ENCODE results near the gene CLEC1B. TPM values are rescaled to one million over a fixed set of nuclear protein-coding genes. Genes with fewer than 3 reads are reported as not detected.

Gene CLEC1B
- total RNA-seq (2014; rRNA removed; shearing (Covaris generic)): not detected in 2 replicates
- polyA plus RNA-seq (2016; fragmentation: Nextera tagmentation; extraction: Ambion mirVana): not detected in 2 replicates

DNA sequence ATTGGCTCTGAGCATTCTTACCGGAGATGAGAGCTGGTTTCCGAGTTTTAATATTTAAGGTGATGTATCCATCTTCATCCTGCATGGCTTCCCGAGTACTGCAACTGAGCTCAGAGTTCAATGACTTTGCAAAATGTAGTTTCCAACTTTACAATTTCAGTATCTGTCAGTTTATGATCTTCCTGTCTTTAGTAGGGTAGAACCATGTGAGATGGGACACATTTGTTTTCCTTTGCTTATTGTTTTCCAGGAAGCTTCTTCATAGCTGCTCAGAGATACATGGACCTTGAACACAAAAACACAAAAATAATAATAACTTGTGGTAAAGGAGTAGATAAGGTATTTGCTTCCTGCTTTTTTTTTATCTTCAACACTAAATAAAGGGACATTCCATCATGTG, at the start of gene CLEC1B:
Gene CLEC1B (minus strand): TSS at position 106 of the 400 bp plus-strand sequence. CDS start 21 bp downstream, at position 85.
- in situ Hi-C loops (cut with MboI): no loop called here
- WGBS, 2 experiments (ENCODE audit: low coverage in 1 of 2, low lambda C conversion rate in 2 of 2, missing lambda C conversion rate in 2 of 2): 80 to 85% methylated on average over 3 of the region's 3 CpGs

DNA sequence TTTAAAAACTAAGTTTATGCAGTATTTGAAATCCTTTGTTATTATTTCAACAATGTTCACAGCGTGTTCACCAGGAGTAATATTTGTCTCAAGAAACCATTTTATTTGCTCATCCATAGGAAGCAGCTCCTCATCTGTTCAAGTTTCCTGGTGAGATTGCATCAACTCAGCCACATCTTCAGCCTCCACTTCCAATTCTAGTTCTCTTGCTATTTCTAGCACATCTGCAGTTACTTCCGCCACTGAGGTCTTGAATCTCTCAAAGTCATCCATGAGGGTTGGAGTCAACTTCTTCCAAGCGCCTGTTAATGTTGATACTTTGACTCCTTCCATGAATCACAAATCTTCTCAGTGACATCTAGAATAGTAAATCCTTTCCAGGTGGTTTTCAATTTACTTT, 49.6 kb upstream of the CLEC1B start:
- in situ Hi-C loops (cut with MboI): no loop called here
- no peak overlapping the region for H3K27ac ChIP-seq
- no peaks in the 10 kb centered on the region for H3F3A ChIP-seq (ENCODE audit: insufficient read depth)
- no peaks in the 10 kb centered on the region for H3K9me3 ChIP-seq (ENCODE audit: low read depth)
- no peaks in the 10 kb centered on the region for H3K27me3 ChIP-seq (replicated peaks; ENCODE audit: insufficient read depth)
- 35 to 41% methylated on average over 3 of the region's 3 CpGs for WGBS, 2 experiments (ENCODE audit: low coverage in 1 of 2, low lambda C conversion rate in 2 of 2, missing lambda C conversion rate in 2 of 2)
- no peak overlapping the region for H3K4me2 ChIP-seq (ENCODE audit: unreplicated experiment)
- no peak for DNase-seq
- H2AFZ ChIP-seq: no peak overlapping the region
- no peaks in the 10 kb centered on the region for H4K20me1 ChIP-seq (ENCODE audit: insufficient read depth)
- H3K79me2 ChIP-seq (ENCODE audit: insufficient read depth): no peaks in the 10 kb centered on the region
- H3K9me2 ChIP-seq (ENCODE audit: insufficient read depth): no peaks in the 10 kb centered on the region
- no peak overlapping the region for H3K4me3 ChIP-seq
- no peaks in the 10 kb centered on the region for H3K36me3 ChIP-seq (ENCODE audit: low read depth)
- H3K9ac ChIP-seq: no peak overlapping the region
- H3K4me1 ChIP-seq (ENCODE audit: insufficient read depth): no peaks in the 10 kb centered on the region
- no peak for TF ChIP-seq EZH2 (IDR thresholded peaks at IDR 0.05; ENCODE audit: insufficient read depth, poor library complexity, severe bottlenecking)
- no peak for TF ChIP-seq EZH2phosphoT487 (IDR thresholded peaks at IDR 0.05; ENCODE audit: insufficient read depth, low read depth)

More for the DNA sequence above, at the start of gene CLEC1B:
- no peaks in the 10 kb centered on the region for H3F3A ChIP-seq (ENCODE audit: insufficient read depth)
- H3K27ac ChIP-seq: no peak within 1 kb of the TSS
- DNase-seq: no peak
- no peaks in the 10 kb centered on the region for H3K9me3 ChIP-seq (ENCODE audit: low read depth)
- no peak within 1 kb of the TSS for H3K4me3 ChIP-seq
- H3K79me2 ChIP-seq (ENCODE audit: insufficient read depth): no peaks in the 10 kb centered on the region
- H4K20me1 ChIP-seq (ENCODE audit: insufficient read depth): no peaks in the 10 kb centered on the region
- H3K9me2 ChIP-seq (ENCODE audit: insufficient read depth): no peaks in the 10 kb centered on the region
- H2AFZ ChIP-seq: no peak within 1 kb of the TSS
- H3K9ac ChIP-seq: no peak within 1 kb of the TSS
- no peaks in the 10 kb centered on the region for H3K4me1 ChIP-seq (ENCODE audit: insufficient read depth)
- H3K4me2 ChIP-seq (ENCODE audit: unreplicated experiment): no peak within 1 kb of the TSS
- no peak for TF ChIP-seq EZH2phosphoT487 (IDR thresholded peaks at IDR 0.05; ENCODE audit: insufficient read depth, low read depth)
- no peak for TF ChIP-seq EZH2 (IDR thresholded peaks at IDR 0.05; ENCODE audit: insufficient read depth, poor library complexity, severe bottlenecking)
- H3K27me3 ChIP-seq (replicated peaks; ENCODE audit: insufficient read depth): peaks cover 15% of the 10 kb centered on the region; the same call in 1 of the 2 replicates
- no peaks in the 10 kb centered on the region for H3K36me3 ChIP-seq (ENCODE audit: low read depth)

DNA sequence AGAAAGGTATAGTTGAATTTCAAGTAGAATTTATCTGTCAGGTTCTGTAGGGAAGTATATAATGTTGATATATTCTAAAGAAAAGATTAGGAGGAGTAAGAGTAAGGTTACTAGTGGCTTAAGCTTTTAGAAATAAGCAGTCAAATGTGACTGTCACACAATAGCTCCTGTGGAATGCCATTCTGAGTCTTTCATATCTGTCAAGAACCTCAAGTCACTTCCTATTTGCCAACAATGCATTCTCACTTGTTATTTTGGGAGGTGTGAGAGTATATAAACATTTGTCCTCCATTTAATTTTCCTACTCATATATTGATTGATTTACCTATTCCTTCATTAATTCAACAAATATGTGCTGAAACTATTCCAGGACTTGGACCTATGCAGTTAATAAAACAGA, 43.2 kb upstream of the CLEC1B start:
- Histone ChIP-seq H3K27me3 (replicated peaks; ENCODE audit: insufficient read depth) (no peaks in the 10 kb centered on the region), H3K79me2 (ENCODE audit: insufficient read depth) (no peaks in the 10 kb centered on the region), H3K9me2 (ENCODE audit: insufficient read depth) (no peaks in the 10 kb centered on the region), H3K4me3 (no peak overlapping the region), H3K4me2 (ENCODE audit: unreplicated experiment) (no peak overlapping the region), H3K9me3 (ENCODE audit: low read depth) (no peaks in the 10 kb centered on the region), H3K4me1 (ENCODE audit: insufficient read depth) (no peaks in the 10 kb centered on the region), H3F3A (ENCODE audit: insufficient read depth) (no peaks in the 10 kb centered on the region), H4K20me1 (ENCODE audit: insufficient read depth) (no peaks in the 10 kb centered on the region), H3K27ac (no peak overlapping the region), H3K36me3 (ENCODE audit: low read depth) (no peaks in the 10 kb centered on the region), H2AFZ (no peak overlapping the region), H3K9ac (no peak overlapping the region)
- DNase-seq: no peak
- no peak for TF ChIP-seq EZH2phosphoT487 (IDR thresholded peaks at IDR 0.05; ENCODE audit: insufficient read depth, low read depth)
- no peak for TF ChIP-seq EZH2 (IDR thresholded peaks at IDR 0.05; ENCODE audit: insufficient read depth, poor library complexity, severe bottlenecking)
- in situ Hi-C loops (cut with MboI): no loop called here

DNA sequence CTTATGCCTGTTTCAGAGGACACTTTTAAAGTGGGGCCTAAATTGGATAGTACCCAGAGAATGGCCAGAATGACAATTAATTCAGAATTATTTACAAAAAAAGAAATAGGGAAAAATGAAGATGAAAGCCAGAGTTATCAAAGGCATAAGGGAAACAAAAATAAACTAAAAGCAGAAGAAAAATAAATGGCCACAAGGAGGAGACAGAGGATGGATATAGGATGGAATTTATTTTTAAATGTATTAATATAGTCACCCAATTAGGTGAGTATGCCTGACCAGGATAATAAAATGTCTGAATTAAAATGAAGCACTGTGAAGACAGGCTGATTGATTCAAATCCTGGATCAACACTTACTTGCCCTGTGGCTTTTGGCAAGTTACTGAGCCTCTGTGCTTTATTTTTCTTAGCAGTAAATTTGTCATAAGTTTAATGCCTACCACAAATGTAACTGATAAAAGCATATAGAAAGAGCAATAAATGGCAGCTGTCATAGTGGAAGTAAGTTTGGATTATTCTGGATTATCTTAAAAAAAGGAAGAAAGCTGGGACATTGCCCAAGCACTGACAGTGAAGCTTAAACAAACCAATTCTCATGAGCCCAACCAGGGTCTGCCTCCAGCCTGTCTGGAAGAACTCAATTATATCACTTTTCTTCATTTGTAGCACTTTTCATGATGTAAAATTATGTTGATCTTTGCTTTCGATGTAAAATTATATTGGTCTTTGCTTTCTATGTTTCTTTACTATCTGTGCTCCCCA, 35.0 kb upstream of the CLEC1B start:
- 37 to 43% methylated on average over 1 of the region's 1 CpG for WGBS, 2 experiments (ENCODE audit: low coverage in 1 of 2, low lambda C conversion rate in 2 of 2, missing lambda C conversion rate in 2 of 2)
- H3K9me3 ChIP-seq (ENCODE audit: low read depth): no peaks in the 10 kb centered on the region
- H3K27ac ChIP-seq: no peak overlapping the region
- H2AFZ ChIP-seq: no peak overlapping the region
- H3K4me2 ChIP-seq (ENCODE audit: unreplicated experiment): no peak overlapping the region
- no peaks in the 10 kb centered on the region for H4K20me1 ChIP-seq (ENCODE audit: insufficient read depth)
- no peaks in the 10 kb centered on the region for H3K79me2 ChIP-seq (ENCODE audit: insufficient read depth)
- peak; percentile 48 for DNase-seq
- no peaks in the 10 kb centered on the region for H3K27me3 ChIP-seq (replicated peaks; ENCODE audit: insufficient read depth)
- no peak overlapping the region for H3K4me3 ChIP-seq
- peaks cover 19% of the 10 kb centered on the region for H3F3A ChIP-seq (ENCODE audit: insufficient read depth)
- H3K9me2 ChIP-seq (ENCODE audit: insufficient read depth): no peaks in the 10 kb centered on the region
- H3K4me1 ChIP-seq (ENCODE audit: insufficient read depth): peaks cover 10% of the 10 kb centered on the region
- TF ChIP-seq EZH2 (IDR thresholded peaks at IDR 0.05; ENCODE audit: insufficient read depth, poor library complexity, severe bottlenecking) (no peak), EZH2phosphoT487 (IDR thresholded peaks at IDR 0.05; ENCODE audit: insufficient read depth, low read depth) (no peak)
- no peak overlapping the region for H3K9ac ChIP-seq
- no peaks in the 10 kb centered on the region for H3K36me3 ChIP-seq (ENCODE audit: low read depth)
- in situ Hi-C loops (cut with MboI): no loop called here
